NCI-H128 (cell line): ENCODE measurements around the gene FAM25C.
"Not testable (repeated sequence)": the region's sequence is repeated elsewhere in the genome, so short reads cannot be mapped to it uniquely, and the experiment has no call there.

Experiments
- DNase-seq: peaks from one replicate; lab custom pipeline; 2025; ENCODE audit not compliant: unreplicated experiment; lab: John Stamatoyannopoulos, UW

The FAM25C gene

DNA sequence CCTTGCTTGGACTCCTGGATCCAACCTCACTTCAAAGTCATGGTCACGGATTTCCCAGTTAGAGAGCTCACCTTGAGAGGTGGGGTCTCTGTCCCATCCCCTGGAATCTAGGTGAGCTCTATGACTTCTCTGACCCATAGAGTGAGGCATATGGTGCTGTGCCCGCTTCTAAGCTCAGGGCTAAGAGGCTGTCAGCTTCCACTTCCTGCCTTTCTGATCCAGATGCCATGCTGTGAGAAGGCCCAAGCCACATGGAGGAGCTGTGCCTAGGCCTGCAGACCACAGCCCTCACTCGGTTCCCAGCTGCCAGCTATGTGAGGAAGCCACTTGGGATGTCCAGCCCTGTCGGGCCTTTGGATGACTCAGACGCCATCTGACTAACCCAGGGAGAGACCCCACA, 39.9 kb downstream of the FAM25C start:
- DNase-seq, result not testable (repeated sequence)

DNA sequence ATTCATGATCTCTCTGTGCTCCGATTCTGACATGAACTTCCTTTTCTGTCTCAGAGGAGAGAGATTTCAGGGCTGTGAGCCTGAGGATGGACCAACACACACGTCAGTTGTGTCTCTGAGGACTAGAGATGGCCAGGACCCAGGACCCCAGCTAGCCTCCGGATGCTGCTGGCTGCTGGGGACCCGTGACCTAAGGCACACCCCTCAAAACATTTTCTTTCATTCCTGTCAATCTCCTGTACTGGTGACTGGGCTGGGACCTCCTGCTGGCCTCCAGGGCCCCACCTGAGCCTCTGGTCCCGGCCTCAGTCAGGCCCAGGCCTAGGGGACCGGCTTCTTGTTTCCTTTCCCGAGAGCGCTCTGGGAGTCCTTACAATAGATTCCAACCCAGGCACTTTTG, 42.4 kb downstream of the FAM25C start:
- not testable (repeated sequence) for DNase-seq

DNA sequence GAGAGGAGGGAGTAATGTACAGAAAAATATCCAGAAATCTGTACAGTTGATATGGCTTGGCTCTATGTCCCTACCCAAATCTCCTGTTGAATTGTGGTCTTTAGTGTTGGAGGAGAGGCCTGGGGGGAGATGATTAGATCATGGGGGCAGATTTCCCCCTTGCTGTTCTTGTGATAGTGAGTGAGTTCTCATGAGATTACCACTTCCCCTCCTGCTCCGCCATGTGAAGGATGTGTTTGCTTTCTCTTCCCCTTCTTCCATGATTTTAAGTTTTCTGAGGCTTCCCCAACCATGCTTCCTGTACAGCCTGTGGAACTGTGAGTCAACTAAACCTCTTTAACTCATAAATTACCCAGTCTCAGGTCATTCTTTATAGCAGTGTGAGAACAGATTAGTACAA, 52.2 kb downstream of the FAM25C start:
- DNase-seq, result not testable (repeated sequence)
